HUES48 (cell line): ENCODE results near the gene AHSA1.
A peak's percentile ranks its signal among the peaks of the same experiment; 100 is the strongest.

ENCODE experiments used
- H3K27ac ChIP-seq: one replicate; pipeline ENCODE4 v1.7.0; 2013; ENCODE audit warnings: low read depth, low read length, inconsistent platforms
- H3K27me3 ChIP-seq: 2 replicates; pipeline ENCODE4 v1.6.1; 2013; ENCODE audit warnings: mild to moderate bottlenecking, low read length; ENCODE audit not compliant: control insufficient read depth, insufficient read depth
- H3K36me3 ChIP-seq: 2 replicates; pipeline ENCODE4 v1.6.1; 2013; ENCODE audit warnings: low read length; ENCODE audit not compliant: control insufficient read depth, insufficient read depth
- H3K4me1 ChIP-seq: 2 replicates; pipeline ENCODE4 v1.6.1; 2013; ENCODE audit warnings: mild to moderate bottlenecking, low read length; ENCODE audit not compliant: control insufficient read depth, insufficient read depth
- H3K4me3 ChIP-seq: 2 replicates; pipeline ENCODE4 v1.5.1; 2013; ENCODE audit warnings: mild to moderate bottlenecking, low read depth, low read length
- H3K9ac ChIP-seq: 2 replicates; pipeline ENCODE4 v1.6.1; 2013; ENCODE audit warnings: mild to moderate bottlenecking, low read depth, low read length, moderate library complexity
- H3K9me3 ChIP-seq: 2 replicates; pipeline ENCODE4 v1.6.1; 2013; ENCODE audit warnings: low read length; ENCODE audit not compliant: control insufficient read depth, insufficient read depth

The AHSA1 gene

DNA sequence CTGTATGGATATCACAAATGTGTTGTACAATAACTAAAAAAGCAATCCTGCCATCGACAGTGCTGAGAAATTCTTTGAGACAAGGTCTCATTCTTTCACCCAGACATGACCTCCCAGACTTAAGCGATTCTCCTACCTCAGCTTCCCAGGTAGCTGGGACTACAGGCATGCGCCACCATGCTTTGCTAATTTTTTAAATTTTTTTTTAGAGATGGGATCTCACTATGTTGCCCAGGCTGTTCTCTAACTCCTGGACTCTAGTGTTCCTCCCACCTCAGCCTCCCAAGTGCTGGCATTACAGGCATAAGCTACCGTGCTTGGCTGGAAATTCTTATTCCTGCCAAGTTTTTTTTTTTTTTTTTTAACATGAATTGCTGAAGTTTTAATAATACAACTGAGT lies 18.0 kb upstream of the AHSA1 start:
- Histone ChIP-seq H3K9ac (no peak overlapping the region), H3K4me1 (no peaks in the 10 kb centered on the region), H3K36me3 (peaks cover 64% of the 10 kb centered on the region), H3K27me3 (no peaks in the 10 kb centered on the region), H3K4me3 (no peak overlapping the region), H3K9me3 (no peaks in the 10 kb centered on the region), H3K27ac (no peak overlapping the region)

- Histone ChIP-seq H3K27ac (no peak overlapping the region), H3K9me3 (no peaks in the 10 kb centered on the region), H3K36me3 (peaks cover 52% of the 10 kb centered on the region), H3K27me3 (no peaks in the 10 kb centered on the region), H3K4me3 (no peak overlapping the region), H3K9ac (no peak overlapping the region), H3K4me1 (no peaks in the 10 kb centered on the region)
These were observed 15.7 kb upstream of the AHSA1 start for GRCh38 chr14:77442196-77442595.

DNA sequence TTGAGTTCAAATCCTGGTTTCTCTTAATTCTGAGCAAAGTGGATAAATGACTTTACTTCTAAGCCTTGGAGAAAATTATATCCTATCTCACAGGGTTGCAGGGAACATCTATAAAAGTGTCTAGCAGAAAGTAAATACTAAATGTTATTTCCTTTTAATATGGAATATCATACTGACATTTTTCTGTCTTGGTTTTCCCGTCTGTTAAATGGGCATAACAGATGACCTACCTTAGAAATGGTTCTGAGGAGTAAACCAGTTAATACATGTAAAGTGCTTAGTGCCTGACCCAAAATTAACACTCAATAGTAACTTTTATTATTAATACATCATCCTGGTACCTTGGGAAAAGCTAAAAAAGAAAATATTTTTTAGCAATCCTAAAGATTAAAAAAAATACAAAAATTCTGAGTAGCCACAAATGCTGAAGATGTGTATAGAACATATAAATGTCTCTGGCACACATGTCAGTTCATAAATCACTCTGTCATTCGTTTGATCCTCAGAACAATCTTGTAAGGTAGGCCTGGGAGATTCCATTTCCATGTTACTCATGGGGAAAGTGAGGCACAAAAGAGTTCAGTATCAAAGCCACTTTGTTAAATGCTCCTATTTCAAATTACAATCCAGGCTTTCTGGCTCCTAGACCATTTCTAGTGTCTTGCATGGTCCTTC lies 1.8 kb upstream of the AHSA1 start:
- Histone ChIP-seq H3K36me3 (peaks cover 28% of the 10 kb centered on the region), H3K4me3 (peak overlapping the region; percentile 85), H3K27ac (no peak overlapping the region), H3K27me3 (no peaks in the 10 kb centered on the region), H3K9ac (no peak overlapping the region), H3K4me1 (peaks cover 9% of the 10 kb centered on the region; the same call in 1 of the 2 replicates), H3K9me3 (no peaks in the 10 kb centered on the region)

- Histone ChIP-seq H3K9me3 (no peaks in the 10 kb centered on the region), H3K9ac (peak overlapping the region; percentile 60), H3K27me3 (no peaks in the 10 kb centered on the region), H3K27ac (peak overlapping the region; percentile 72), H3K4me3 (peak overlapping the region; percentile 85), H3K4me1 (peaks cover 9% of the 10 kb centered on the region; the same call in 1 of the 2 replicates), H3K36me3 (peaks cover 31% of the 10 kb centered on the region)
These were observed 775 bp upstream of the AHSA1 start for GRCh38 chr14:77457115-77457521.

DNA sequence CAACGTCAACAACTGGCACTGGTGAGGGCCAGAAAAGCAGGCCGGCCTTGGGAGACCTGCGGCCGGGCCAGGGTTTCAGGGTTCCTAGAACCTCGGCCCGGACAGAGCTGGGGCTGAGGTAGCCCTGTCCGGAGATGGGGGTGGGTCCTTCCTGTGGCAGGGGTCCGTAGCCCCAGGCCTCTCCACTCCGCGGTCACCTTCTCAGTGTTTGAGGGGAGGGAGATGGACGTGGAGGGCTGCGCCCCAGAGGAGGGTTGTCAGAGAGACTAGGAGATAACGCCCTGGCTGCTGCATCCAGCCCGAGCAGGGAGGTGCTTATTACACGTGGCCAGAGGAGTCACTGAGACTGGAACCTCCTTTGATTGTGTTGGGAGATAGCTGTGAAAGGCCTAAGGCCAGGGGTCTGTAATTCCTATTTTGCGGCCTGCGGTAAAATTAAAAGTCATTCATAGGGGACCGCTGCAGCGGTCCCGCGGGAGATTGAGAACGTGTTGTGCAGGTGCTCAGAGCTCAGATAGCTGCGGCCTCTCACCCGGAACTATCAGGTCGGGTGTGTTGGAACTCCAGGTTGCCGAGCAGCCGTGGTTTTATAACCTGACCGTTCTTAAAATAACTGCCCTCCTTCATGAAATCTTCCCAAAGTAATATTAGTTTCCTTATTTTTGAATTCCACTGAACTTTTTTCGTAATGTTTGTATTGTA lies 507 bp downstream of the AHSA1 start:
- H3K9ac ChIP-seq, result peak overlapping the region; percentile 87
- peak overlapping the region; percentile 94 for H3K27ac ChIP-seq
- H3K36me3 ChIP-seq, result peaks cover 35% of the 10 kb centered on the region
- peak overlapping the region; percentile 85 for H3K4me3 ChIP-seq
- H3K9me3 ChIP-seq, result no peaks in the 10 kb centered on the region
- no peaks in the 10 kb centered on the region for H3K27me3 ChIP-seq
- H3K4me1 ChIP-seq, result peaks cover 9% of the 10 kb centered on the region; the same call in 1 of the 2 replicates

DNA sequence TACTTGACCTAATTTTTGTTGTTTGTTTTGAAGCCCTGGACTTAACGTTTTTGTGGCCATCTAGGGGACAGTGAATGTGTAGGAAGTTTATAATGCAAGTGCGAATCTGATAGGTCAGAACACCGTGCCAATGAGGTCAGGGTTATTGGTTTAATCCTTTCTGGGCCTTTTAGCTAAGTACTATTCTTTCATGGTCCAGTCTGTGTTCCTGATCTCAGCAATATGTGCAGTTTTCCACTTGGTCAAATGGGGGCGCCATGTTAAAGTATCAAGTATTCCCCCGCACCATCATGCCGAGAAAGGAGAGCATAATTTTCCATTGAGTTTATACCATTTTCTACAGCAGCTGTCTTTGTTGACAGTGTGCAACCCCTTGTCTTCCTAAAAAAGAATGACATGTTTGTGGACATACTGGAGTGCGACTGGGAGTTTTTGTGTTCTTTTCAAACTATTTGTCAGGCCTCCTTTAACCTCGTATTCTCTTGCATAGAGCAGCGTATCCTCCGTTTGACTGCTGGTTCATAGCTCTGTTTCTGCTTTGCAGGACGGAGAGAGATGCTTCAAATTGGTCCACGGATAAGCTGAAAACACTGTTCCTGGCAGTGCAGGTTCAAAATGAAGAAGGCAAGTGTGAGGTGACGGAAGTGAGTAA lies 1.3 kb downstream of the AHSA1 start:
- peaks cover 43% of the 10 kb centered on the region for H3K36me3 ChIP-seq
- no peaks in the 10 kb centered on the region for H3K27me3 ChIP-seq
- H3K9ac ChIP-seq, result no peak overlapping the region
- H3K4me3 ChIP-seq, result peak overlapping the region; percentile 85
- H3K9me3 ChIP-seq, result no peaks in the 10 kb centered on the region
- no peak overlapping the region for H3K27ac ChIP-seq
- H3K4me1 ChIP-seq, result peaks cover 9% of the 10 kb centered on the region; the same call in 1 of the 2 replicates

DNA sequence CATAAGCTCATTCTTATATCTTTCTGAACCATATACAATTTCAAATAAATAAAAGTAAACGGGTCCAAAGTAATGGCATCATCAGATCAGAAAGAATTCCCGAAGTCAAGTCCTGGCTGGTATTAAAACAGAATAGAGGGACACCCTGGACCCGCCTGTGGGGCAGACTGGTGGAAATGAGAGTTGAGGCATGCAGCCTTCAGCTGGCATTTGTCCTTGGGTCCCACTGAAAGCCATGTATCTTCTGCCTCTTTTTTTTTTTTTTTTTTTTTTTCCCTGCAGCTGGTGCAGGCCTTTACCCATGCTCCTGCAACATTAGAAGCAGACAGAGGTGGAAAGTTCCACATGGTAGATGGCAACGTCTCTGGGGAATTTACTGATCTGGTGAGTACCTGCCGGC lies 9.9 kb downstream of the AHSA1 start:
- Histone ChIP-seq H3K4me1 (peaks cover 15% of the 10 kb centered on the region), H3K27ac (no peak overlapping the region)

DNA sequence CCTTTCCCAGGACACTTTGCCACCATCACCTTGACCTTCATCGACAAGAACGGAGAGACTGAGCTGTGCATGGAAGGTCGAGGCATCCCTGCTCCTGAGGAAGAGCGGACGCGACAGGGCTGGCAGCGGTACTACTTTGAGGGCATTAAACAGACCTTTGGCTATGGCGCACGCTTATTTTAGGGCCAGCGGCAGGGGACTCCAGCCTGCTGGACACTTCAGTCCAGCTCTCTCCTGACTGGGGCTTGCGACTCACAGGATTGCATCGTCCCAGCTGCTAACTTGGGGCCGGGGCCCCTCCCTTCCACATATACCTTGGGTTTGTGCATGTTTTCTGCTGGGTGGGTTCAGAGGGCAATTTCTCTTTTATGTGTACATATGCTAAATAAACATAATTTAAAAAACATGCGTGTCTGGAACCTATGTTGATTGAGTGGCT lies 11.2 kb downstream of the AHSA1 start:
- H3K9me3 ChIP-seq, result no peaks in the 10 kb centered on the region
- H3K36me3 ChIP-seq, result peaks cover 55% of the 10 kb centered on the region
- no peak overlapping the region for H3K9ac ChIP-seq
- H3K4me3 ChIP-seq, result no peak overlapping the region
- peaks cover 18% of the 10 kb centered on the region for H3K4me1 ChIP-seq
- no peak overlapping the region for H3K27ac ChIP-seq
- no peaks in the 10 kb centered on the region for H3K27me3 ChIP-seq

More for the DNA sequence above, 9.9 kb downstream of the AHSA1 start:
- Histone ChIP-seq H3K27me3 (no peaks in the 10 kb centered on the region), H3K36me3 (peaks cover 68% of the 10 kb centered on the region), H3K9ac (no peak overlapping the region), H3K9me3 (no peaks in the 10 kb centered on the region), H3K4me3 (no peak overlapping the region)

GRCh38 chr14:77469539-77469938 lies 11.6 kb downstream of the AHSA1 start:
- peaks cover 51% of the 10 kb centered on the region for H3K36me3 ChIP-seq
- no peaks in the 10 kb centered on the region for H3K27me3 ChIP-seq
- H3K9ac ChIP-seq, result no peak overlapping the region
- H3K4me1 ChIP-seq, result peaks cover 18% of the 10 kb centered on the region
- H3K4me3 ChIP-seq, result no peak overlapping the region
- H3K9me3 ChIP-seq, result no peaks in the 10 kb centered on the region
- no peak overlapping the region for H3K27ac ChIP-seq

DNA sequence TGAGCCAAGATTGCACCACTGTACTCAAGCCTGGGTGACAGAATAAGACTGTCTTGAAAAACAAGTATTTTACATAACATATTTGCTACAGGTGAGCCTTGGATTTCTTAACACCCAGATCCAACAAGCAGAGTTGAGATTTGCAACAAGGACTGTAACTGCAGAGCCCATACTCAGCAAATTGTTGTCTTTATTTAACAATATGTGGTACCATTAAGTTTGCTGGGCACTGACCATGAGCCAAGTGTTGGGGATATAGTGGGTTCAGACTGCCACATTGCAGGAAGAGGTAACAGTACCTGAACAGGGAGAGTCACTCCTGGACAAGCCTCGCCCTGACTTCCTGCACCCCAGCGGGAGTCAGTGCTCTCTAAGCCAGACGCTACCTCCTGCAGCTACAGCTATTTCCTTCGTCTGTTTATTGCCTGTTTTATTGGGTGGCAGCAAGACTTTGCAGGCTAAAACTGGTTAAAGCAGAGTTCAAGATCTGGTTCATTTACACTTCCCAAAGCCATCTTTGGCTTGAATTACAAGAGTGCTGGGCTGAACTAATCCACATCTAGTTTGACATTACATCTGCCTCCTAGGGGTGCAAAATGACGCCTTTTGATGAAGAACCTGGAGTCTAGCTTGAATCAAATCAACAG lies 12.5 kb downstream of the AHSA1 start:
- Histone ChIP-seq H3K36me3 (peaks cover 43% of the 10 kb centered on the region), H3K9me3 (no peaks in the 10 kb centered on the region), H3K4me1 (peaks cover 18% of the 10 kb centered on the region), H3K27ac (peak overlapping the region; percentile 39), H3K27me3 (no peaks in the 10 kb centered on the region), H3K9ac (no peak overlapping the region), H3K4me3 (no peak overlapping the region)
